LoVo (cell line): ENCODE measurements around the gene SEC11A.
"Not testable (repeated sequence)": the region's sequence is repeated elsewhere in the genome, so short reads cannot be mapped to it uniquely, and the experiment has no call there.

Experiments used
- DNase-seq: peaks from one replicate; pipeline ENCODE4 v3.0.0-alpha.2; 2016; ENCODE audit warnings: low spot score

SEC11A gene

DNA sequence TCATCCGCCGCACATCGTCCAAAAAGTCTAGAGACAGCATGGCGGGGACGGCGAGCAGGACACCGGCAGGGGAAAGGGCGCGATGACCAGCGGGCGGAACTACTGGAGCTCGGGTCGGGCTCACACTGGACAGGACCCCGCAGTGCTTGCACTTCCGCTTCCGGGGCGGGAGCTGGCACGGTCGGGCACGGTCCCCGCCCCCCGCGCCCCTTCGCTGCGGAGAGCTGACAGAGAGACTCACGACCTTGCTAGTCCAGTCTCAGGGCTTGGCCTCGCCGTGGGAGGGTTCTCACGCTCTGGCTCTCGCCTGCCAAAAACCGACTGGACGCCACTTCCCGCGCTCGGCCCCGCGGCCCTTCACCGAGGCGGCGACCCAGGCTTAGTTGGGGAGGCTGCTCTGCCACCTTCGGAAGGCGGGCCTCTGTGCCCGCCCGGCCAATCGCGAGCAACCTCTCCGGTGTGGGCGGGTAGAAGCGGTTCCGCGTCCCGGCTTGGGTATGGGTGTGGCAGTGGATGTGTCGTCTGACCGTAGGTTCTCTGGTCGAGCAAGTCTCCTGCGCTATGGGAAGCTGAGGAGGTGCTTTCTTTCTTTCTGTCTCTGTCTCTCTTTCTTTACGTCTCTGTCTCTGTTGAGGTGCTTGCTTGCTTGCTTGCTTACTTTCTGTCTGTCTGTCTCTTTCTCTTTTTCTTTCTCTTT, at the start of gene SEC11A:
Gene SEC11A (minus strand): TSS at position 104 of the 697 bp plus-strand sequence. CDS start 64 bp downstream, at position 40.
- DNase-seq, result peak; percentile 95

DNA sequence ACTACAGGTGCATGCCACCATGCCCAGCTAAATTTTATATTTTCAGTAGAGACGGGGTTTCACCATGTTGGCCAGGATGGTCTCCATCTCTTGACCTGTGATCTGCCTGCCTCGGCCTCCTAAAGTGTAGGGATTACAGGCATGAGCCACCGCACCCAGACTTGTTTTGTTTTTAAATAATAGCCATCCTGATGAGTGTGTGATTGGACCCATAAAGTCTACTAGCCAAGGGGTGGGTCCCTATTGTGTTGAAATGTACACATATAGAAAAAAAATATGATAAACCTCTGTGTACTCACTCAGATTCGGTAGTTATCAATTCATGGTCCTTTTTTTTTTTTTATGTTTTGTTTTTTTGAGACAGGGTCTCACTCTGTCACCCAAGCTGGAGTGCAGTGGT, 49.7 kb upstream of the SEC11A start:
- DNase-seq, result no peak

- no peak for DNase-seq
Measured at GRCh38 chr15:84764989-84765388, 49.0 kb upstream of the SEC11A start.

DNA sequence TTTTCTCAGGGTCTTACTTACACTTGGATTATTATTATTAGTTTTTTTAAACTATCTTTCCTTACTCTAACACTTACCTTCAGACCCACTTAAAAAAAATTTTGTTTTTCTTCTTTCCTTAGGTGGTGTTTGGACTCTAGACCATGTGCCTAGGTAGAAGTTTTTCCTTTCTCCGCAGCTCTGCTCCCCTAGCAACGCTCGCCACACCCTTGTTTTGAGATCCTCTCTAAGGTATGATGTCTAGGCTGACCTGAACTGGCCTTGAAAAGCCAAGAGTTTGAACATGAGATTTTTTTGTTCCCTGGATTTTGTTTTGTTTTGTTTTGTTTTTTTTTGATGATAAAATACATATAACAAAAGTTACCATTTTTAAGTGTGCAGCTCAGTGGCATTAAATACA, 48.6 kb upstream of the SEC11A start:
- no peak for DNase-seq

GRCh38 chr15:84762840-84763572, 47.1 kb upstream of the SEC11A start:
- DNase-seq, result no peak

DNA sequence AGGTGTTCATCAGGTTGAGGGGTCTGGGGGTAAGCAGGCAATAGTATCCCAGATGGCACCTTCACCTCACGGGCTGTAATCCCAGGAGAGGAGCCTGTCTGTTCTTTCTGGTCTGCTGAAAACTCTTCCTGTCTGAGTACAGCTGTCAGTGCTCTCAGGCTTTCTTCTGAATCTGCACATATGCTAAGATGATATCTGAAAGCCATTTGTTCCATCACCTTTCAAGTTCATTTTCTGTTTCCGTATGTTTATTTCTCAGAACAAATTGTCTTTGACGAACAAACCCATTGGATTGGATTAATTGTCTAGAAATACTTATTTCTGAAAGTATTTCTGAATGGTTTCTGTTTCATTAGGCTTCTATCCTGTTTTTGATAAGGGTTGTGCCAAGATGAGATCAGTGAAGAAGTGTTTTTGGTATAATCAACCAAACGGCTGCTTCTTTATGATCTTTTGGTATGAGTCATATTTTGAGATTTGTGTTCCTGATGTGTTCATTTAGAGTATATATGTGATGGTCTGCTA, 45.7 kb upstream of the SEC11A start:
- no peak for DNase-seq

- DNase-seq, result no peak
Measured at GRCh38 chr15:84760219-84760618, 44.3 kb upstream of the SEC11A start.

- no peak for DNase-seq
Measured at GRCh38 chr15:84759018-84759417, 43.1 kb upstream of the SEC11A start.

GRCh38 chr15:84755736-84756527, 40.0 kb upstream of the SEC11A start:
- no peak for DNase-seq

DNA sequence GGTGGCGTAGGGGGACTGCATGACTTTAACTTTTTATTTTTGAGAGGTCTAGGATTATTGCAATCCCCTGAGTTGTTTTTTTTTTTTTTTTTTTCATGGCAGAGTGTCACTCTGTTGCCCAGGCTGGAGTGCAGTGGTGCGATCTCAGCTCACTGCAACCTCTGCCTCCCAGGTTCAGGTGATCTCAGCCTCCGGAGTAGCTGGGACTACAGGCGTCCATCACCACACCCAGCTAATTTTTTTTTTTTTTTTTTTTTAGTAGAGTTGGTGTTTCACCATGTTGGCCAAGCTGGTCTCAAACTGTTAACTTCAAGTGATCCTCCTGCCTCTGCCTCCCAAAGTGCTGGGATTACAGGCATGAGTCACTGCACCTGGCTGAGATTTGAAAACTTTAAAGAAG, 39.0 kb upstream of the SEC11A start:
- DNase-seq, result not testable (repeated sequence)

DNA sequence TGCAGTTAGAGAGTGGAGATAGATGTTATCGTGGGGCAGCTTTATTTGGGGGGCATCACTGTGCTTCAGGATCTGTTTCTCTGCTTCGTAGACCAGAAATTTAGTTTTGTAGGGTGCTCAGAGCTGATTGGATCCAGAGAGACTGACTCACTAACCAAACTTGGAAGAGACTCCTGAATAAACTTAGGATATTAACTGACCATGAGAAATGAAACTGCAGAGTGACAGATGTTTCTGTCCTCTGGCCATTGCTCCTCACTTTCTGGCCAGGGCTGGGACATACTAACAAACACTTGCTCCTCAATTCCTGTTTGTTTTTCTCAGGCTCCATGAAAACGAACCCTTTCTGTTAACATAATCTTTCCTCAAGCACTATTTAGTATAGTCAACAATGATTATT, 36.8 kb upstream of the SEC11A start:
- no peak for DNase-seq

DNA sequence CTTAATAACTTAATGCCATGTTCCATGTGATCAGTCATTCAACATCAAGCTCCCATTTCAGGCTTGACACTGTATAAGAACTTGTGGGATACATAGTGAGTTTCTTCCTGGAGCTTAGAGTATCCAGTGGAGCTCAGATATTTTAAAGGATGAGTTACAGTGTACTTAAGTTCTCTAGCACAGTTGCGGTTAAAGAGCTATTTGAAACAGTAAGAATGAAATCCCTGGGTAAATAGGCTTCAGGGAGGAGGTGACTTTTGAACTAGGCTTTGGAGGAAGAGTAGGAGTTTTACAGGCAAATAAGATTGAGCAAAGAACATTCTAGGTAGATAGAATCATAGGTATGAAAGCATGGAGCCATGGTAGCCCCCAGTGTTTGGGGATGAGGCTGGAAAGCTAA, 36.3 kb upstream of the SEC11A start:
- DNase-seq, result no peak

DNA sequence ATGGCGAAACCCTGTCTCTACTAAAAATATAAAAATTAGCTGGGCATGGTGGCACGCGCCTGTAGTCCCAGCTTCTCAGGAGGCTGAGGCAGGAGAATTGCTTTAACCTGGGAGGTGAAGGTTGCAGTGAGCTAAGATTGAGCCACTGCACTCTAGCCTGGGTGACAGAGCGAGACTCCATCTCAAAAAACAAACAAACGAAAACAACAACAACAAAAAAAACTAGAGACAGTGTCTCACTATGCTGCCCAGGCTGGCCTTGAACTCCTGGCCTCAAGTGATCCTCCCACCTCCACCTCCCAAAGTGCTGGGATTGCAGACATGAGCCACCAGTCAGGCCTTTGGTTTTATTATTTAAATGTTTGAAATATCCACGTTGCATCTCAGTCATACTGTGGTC, 35.8 kb upstream of the SEC11A start:
- DNase-seq, result not testable (repeated sequence)

GRCh38 chr15:84750583-84751092, 34.7 kb upstream of the SEC11A start:
- DNase-seq, result no peak

DNA sequence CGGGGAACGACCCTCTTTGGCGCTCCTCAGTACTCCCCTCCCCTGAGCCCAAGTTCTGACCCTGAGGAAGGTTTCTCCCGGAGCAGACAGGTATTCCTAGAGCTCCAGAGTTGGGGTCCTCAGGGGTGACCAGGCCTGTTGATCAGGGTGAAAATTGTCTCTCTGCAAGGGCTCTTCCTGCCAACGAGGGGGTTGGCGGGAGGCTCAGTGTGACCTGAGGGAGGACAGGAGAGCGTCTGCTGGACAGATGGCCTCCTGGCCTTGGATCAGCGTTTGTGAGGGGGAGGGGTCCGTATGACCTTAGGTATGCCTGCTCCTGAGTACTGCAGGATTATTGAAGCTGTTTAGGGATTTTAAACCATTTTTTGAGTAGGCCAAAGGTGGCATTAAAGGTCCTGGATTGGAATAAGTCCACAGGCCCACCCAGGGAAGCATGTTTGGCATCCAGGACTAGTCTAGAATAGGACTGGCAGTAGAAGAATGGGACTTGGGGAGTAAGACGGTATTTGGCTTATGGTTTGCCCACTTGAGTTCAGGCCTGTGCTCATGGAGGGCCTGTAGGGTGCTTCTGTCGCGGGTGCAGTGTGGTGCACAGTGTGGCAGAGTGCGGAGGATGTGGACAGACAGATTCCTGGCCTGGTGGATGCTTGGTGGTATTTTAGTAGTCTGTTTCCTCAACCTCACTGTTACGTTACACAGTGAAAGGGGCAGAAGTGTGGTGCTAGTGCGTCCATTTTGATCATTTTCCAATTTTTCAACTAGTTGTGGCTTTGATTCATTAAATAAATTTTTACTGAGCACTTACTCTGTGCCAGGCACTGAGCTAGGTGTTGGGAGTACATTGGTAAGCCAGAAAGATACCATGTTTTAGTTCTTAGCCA, 33.4 kb upstream of the SEC11A start:
- DNase-seq, result peak; percentile 16

- peak; percentile 91 for DNase-seq
Measured at GRCh38 chr15:84748274-84749110, 32.6 kb upstream of the SEC11A start, which contains the start of gene ZNF592. Gene ZNF592 (plus strand): TSS chr15:84748592. CDS start chr15:84782676, 34,084 bp downstream.

GRCh38 chr15:84747416-84748273, 31.7 kb upstream of the SEC11A start:
- DNase-seq, result peak; percentile 77

- no peak for DNase-seq
Measured at GRCh38 chr15:84741121-84741520, 25.2 kb upstream of the SEC11A start.

- DNase-seq, result no peak
Measured at GRCh38 chr15:84740691-84741090, 24.8 kb upstream of the SEC11A start.
